ENCODE results near the gene PARD3.
"Not testable (repeated sequence)": the region's sequence is repeated elsewhere in the genome, so short reads cannot be mapped to it uniquely, and the experiment has no call there.

The PARD3 gene

DNA sequence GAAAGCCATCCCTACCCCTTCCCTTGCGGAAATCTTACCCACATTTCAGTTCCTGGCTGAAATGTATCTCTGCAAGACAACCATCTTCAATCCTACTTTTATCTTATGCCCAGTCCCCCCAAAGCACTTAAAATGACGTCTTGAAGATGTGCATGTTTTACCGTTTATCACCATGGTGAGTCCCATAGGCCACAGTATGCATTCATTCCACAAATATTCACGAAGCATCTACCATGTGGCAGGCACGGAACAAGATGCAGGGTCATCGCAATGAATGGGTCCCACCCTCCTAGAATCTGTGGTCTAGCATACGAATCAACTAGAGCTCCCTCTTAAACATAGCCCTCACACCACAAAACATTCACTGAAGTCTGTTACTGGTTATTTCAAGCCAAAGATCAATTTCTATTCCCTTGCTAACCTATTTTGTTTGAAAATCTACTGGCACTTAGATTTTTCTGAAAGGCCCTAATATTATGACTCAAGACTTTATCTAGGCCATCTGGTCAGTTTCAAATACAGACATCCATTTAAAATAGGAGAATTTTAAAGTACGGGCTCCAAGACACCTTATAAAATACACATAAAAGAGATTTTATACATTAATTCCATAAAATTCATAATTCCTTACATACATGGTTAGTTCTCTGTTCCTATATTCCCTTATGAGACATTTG, 99.4 kb downstream of the PARD3 start:
- DNase-seq (ENCODE audit: low read depth) = no peak

DNA sequence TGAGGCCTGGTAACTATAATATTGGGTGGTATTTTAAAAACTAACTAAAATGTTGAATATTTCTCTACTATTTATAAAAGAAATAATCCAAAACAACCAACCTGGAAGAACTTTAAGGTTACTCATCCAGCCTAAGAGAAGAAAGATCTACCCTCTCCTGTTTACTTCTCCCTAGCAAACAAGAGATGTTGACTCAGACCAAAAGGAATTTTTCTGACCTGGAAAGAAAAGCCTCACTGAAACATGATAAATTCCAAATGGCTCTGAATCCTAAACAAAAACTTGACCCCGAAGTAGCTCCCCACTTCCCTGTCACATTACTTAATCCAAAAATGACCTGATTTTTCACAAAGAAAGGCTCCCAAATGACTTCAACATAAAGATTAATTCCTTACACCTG, 101.2 kb downstream of the PARD3 start:
- peak; percentile 40 for DNase-seq (ENCODE audit: low read depth)

GRCh38 chr10:34711500-34711899, 103.6 kb downstream of the PARD3 start:
- no peak for DNase-seq (ENCODE audit: low read depth)

- DNase-seq (ENCODE audit: low read depth) = peak; percentile 55
Measured at GRCh38 chr10:34710391-34710751, 104.7 kb downstream of the PARD3 start.

DNA sequence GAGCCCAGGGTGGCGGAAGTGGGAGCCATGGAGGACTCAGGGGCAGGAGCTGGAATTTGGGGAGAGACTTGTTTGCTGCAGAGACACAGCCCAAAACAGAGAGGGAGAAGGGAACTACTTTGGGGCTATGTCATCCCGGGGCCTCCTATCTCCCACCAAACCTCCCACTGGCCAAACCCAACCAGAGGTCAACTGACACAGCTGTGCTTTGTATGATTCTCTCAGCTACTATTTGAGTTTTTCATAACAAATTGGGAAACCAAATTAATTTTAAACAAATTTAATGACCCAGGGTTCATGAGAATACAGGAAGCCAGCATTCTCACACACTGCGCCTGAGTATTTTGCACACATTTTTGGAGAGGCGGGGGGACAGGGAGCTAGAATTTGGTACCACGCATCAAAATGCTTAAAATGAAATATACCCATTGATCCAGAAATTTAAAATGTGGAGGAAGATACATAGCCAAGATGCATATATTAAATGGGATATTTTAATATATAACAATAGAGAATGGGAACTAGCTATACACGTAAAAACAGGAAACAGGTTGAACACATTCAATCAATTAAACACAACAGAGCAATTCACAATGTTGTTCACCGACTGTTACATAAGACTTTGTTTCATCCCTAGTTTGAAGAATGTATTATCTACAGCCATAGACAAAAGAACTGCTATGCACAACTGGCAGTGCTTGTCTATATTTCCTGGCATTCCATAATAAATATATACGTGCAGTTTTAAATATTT, 105.3 kb downstream of the PARD3 start:
- DNase-seq (ENCODE audit: low read depth) = no peak

GRCh38 chr10:34707656-34708055, 107.4 kb downstream of the PARD3 start:
- DNase-seq (ENCODE audit: low read depth) = no peak

DNA sequence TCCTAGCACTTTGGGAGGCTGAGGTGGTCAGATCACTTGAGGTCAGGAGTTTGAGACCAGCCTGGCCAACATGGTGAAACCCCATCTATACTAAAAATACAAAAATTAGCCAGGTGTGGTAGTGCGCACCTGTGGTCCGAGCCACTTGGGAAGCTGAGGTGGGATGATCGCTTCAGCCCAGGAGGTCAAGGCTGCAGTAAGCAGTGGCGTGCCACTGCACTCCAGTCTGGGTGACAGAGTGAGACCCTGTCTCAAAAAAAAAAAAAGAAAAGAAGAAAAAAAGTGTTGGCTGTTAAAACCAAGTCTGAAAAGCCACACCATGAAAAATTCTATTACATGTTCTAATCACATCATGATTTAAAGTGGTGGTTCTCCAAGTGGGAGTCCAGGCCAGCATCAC, 108.1 kb downstream of the PARD3 start:
- DNase-seq (ENCODE audit: low read depth) = not testable (repeated sequence)

- DNase-seq (ENCODE audit: low read depth) = no peak
Measured at GRCh38 chr10:34706147-34706546, 108.9 kb downstream of the PARD3 start.

DNA sequence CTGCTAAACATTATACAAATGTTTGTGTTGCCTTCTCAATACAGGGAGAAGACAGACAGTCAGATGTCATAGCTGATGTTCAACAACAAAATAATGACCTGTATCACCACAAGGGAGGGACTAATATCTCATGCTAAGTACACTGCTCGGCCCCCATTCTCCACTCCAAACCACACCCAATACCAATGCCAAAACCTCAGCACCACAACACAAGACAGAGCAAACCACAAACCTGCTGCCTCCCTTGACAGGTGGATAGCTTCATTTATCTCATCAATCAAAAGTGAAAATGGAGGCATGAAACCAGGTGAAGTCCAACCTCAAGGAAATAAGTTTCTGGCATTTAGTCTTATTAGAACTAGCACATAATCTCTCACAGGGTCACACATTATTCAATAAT, 109.5 kb downstream of the PARD3 start:
- no peak for DNase-seq (ENCODE audit: low read depth)

DNA sequence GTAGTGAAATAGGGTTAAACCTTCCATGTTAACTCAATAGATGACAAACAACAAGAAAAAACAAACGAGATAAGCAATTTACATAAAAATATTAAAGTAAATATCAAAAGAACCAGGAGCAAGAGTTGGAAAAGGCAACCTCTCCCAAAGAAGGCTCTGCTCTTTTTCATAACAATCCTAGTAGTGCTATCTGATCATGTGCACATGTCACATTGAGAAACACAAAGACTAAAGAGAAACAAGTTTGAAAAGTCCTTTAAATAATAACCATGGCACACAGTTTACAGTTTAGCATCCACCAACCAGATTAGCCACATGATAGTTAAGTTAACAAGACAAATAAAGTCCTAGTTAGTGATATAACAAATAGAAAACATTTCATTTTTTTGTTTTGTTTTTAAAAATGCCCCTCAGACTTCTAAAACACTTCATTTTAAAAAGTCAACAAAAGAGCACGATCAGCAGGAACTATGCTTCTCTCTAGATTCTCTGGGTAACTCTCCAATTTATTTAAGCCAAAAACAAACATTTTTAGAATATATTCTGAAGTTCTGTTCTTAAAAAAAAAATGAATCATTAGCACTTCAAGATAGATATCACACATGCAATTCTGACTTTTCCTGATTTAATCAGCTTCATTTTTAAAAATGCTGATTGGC, 110.4 kb downstream of the PARD3 start:
- no peak for DNase-seq (ENCODE audit: low read depth)

- DNase-seq (ENCODE audit: low read depth) = no peak
Measured at GRCh38 chr10:34702982-34703381, 112.1 kb downstream of the PARD3 start.

DNA sequence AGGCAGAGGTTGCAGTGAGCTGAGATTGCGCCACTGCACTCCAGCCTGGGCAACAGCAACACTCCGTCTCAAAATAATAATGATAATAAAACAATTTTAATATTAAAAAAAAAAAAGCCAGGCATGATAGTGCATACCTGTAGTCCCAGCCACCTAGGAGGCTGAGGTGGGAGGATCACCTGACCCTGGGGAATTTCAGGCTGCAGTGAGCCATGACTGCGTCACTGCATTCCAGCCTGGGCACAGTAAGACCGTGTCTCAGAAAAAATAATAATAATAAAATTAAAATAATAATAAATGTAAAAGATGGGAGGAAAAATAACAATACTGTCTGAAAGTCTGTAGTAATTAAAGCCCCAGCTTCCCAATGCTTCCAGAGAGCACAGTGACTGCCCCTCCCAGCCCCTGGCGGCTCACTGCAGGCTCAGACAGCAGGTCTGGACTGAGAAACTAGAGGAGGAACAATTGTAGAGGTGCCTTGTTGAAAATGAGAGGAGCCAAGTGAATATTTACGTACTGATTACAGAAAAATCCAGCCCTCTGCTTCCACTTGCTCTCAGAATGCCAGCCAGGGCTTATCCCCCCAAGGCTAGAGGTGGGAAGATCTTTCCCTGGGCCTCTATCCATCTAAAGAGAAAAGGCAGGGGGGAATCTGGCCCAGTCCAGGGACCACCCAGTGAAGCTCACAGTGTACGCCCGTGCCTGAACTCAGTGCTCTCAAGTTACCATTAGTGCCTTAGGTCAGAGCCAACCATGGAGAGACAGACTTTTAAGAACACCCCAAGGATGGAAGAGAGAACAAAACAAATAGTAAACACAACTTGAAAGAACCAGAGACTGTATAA, 112.8 kb downstream of the PARD3 start:
- DNase-seq (ENCODE audit: low read depth) = no peak

- DNase-seq (ENCODE audit: low read depth) = no peak
Measured at GRCh38 chr10:34701194-34701593, 113.9 kb downstream of the PARD3 start.

GRCh38 chr10:34700752-34701151, 114.3 kb downstream of the PARD3 start:
- DNase-seq (ENCODE audit: low read depth) = not testable (repeated sequence)

DNA sequence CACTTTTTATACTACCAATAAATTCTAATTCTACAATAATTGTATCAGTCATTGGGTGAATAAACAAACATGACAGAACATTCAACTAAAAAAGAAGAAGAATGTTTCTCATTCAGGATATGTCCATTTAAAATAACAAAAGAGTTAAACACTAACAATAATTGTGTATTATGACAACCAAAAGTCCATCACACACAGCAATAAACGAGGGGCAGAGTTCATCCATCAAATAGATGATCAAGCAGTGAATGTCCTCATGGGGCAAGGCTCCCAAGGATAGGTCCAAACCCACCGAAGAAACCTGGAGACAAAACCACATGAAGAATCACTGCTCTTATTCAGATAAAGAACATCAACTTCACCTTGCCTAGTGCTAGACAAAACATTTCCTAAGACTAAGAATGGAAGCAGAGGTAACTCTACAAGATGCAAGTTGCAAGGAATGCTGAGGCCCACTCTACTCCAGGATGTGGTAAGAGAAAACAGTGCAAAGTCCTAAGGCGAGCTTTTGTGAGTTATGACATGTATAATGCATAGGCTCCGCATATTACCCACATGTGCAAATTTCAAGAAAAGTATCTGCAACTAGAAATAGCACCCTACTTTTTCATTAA, 115.1 kb downstream of the PARD3 start:
- no peak for DNase-seq (ENCODE audit: low read depth)

- DNase-seq (ENCODE audit: low read depth) = peak; percentile 88
Measured at GRCh38 chr10:34698979-34699378, 116.1 kb downstream of the PARD3 start.

DNA sequence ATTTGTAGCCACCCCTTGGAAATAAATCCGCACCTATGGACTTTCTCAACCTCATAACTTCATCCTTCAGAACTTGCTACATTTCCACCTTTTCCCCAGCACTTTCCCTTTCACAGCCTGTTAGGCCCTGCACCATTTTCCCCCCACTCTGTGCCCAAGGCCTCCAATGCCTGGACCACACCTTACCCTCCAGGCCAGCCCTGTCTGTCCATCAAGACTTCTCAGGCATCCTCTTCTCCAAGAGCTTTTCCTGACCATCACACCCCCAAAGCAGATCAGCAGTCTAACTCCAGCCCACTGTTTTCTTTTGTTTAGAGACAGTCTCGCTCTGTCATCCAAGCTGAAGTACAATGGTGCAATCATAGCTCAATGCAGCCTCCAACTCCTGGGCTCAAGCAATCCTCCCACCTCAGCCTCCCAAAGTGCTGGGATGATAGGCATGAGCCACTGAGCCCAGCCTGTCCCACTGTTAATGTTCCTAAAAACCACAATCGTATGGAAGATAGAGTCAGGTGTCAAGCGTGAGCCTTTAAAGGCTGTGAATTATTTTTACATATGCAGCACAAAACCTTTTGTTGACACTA, 116.8 kb downstream of the PARD3 start:
- no peak for DNase-seq (ENCODE audit: low read depth)

GRCh38 chr10:34697351-34698247, 117.5 kb downstream of the PARD3 start:
- DNase-seq (ENCODE audit: low read depth) = no peak

DNA sequence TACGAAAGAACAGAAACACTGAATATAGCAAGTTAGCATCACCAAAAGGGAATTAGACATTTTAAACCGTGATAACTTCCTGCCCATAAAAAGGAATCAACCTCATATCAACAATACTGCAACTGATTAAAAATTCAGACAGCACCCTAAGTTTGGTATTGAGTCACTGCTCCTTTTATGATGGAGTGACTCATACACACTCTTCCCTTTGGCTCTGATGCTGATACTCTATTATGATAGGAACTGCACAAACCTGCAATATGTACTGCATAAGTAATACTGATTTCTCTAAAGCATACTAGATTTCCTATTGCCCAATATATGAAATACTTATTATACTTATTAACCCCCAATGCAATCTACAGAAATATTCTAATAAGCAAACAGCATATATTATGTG, 118.7 kb downstream of the PARD3 start:
- DNase-seq (ENCODE audit: low read depth) = peak; percentile 85

- DNase-seq (ENCODE audit: low read depth) = no peak
Measured at GRCh38 chr10:34690383-34691049, 124.6 kb downstream of the PARD3 start.

Data from EH (cell line).